HEK293 (cell line): ENCODE data around the gene MYO3A.

Experiments
- CTCF ChIP-seq: fragments of 450-650 bp; formaldehyde crosslinking; IDR thresholded peaks from 2 replicates; pipeline ENCODE4 v1.5.1; 2016; ENCODE audit warnings: missing biosample characterization, missing genetic modification characterization
- ELK4 ChIP-seq: IDR thresholded peaks from 2 replicates; pipeline ENCODE4 v1.6.1; 2011; ENCODE audit warnings: mild to moderate bottlenecking, low read depth, low read length, borderline replicate concordance
- KLF16 ChIP-seq: fragments of 450-650 bp; formaldehyde crosslinking; IDR thresholded peaks from 2 replicates; pipeline ENCODE4 v1.5.1; 2017; ENCODE audit warnings: missing biosample characterization, missing genetic modification characterization
- ZBTB17 ChIP-seq: fragments of 450-650 bp; formaldehyde crosslinking; IDR thresholded peaks from 2 replicates; pipeline ENCODE4 v1.5.1; 2016; ENCODE audit warnings: missing biosample characterization, missing genetic modification characterization
- ZNF274 ChIP-seq, 2 experiments: fragments of 200-500 bp in 1 of 2; fragments of 450-650 bp in 1 of 2; sonication (Bioruptor generic) in 1 of 2; formaldehyde crosslinking in 1 of 2; IDR thresholded peaks; 2 replicates each; pipeline versions ENCODE4 v1.5.1 to v1.6.1; 2014 to 2016; ENCODE audit warnings: borderline replicate concordance in 1 of 2, inconsistent platforms in 1 of 2, low read length in 1 of 2, missing biosample characterization in 1 of 2, missing genetic modification characterization in 1 of 2
- ZNF792 ChIP-seq: fragments of 450-650 bp; formaldehyde crosslinking; IDR thresholded peaks from 2 replicates; pipeline ENCODE4 v1.5.1; 2016; ENCODE audit warnings: missing biosample characterization, missing genetic modification characterization

- no peak for TF ChIP-seq KLF16 (tag by site-specific recombination)
- TF ChIP-seq CTCF (tag by site-specific recombination) = no peak
- TF ChIP-seq ZNF274 (IDR thresholded peaks at IDR 0.05; ENCODE audit: low read length) = no peak
- no peak for TF ChIP-seq ZNF274 (tag by site-specific recombination; IDR thresholded peaks at IDR 0.05; ENCODE audit: borderline replicate concordance)
- TF ChIP-seq ZBTB17 = no peak
- TF ChIP-seq ZNF792 = no peak
- TF ChIP-seq ELK4 = no peak
Observed at GRCh38 chr10:26197248-26197647, 263.2 kb downstream of the MYO3A start.
